Measurements from ENCODE around the gene GABPB1. TPM values are rescaled to one million over a fixed set of nuclear protein-coding genes. Genes with fewer than 3 reads are reported as not detected.

Gene GABPB1
- total RNA-seq, 2 donors from 2014 or later = 13.6 to 15.7 TPM

GRCh38 chr15:50307799-50308198 lies 47.2 kb downstream of the GABPB1 start:
- Histone ChIP-seq H3K9me3 (no peaks in the 10 kb centered on the region), H3K27ac (no peak overlapping the region), H3K27me3 (no peaks in the 10 kb centered on the region), H3K9ac (ENCODE audit: low read depth in 2 of 2, low read length in 2 of 2) (no peak overlapping the region), H3K4me1 (no peaks in the 10 kb centered on the region), H3K36me3 (no peaks in the 10 kb centered on the region), H3K4me3 (no peak overlapping the region)
- intact Hi-C loops (cut with DNase I) = no loop called here
- no peak for DNase-seq
- TF ChIP-seq CTCF (IDR thresholded peaks at IDR 0.05) = no peak

- Histone ChIP-seq H3K9ac (ENCODE audit: low read depth in 2 of 2, low read length in 2 of 2) (no peak overlapping the region), H3K4me1 (no peaks in the 10 kb centered on the region), H3K36me3 (no peaks in the 10 kb centered on the region), H3K9me3 (no peaks in the 10 kb centered on the region), H3K4me3 (no peak overlapping the region), H3K27me3 (no peaks in the 10 kb centered on the region), H3K27ac (no peak overlapping the region)
- no peak for DNase-seq
- intact Hi-C loops (cut with DNase I) = no loop called here
- TF ChIP-seq CTCF (IDR thresholded peaks at IDR 0.05) = no peak
Observed at GRCh38 chr15:50304836-50305235, 50.2 kb downstream of the GABPB1 start.

- Histone ChIP-seq H3K4me3 (no peak overlapping the region), H3K36me3 (no peaks in the 10 kb centered on the region), H3K4me1 (no peaks in the 10 kb centered on the region), H3K9ac (ENCODE audit: low read depth in 2 of 2, low read length in 2 of 2) (no peak overlapping the region), H3K9me3 (no peaks in the 10 kb centered on the region), H3K27ac (no peak overlapping the region), H3K27me3 (no peaks in the 10 kb centered on the region)
- intact Hi-C loops (cut with DNase I) = no loop called here
- no peak for DNase-seq
- TF ChIP-seq CTCF (IDR thresholded peaks at IDR 0.05) = no peak
Observed at GRCh38 chr15:50302581-50302980, 52.4 kb downstream of the GABPB1 start.

- Histone ChIP-seq H3K36me3 (no peaks in the 10 kb centered on the region), H3K9me3 (no peaks in the 10 kb centered on the region), H3K27me3 (no peaks in the 10 kb centered on the region), H3K4me3 (no peak overlapping the region), H3K4me1 (no peaks in the 10 kb centered on the region), H3K27ac (no peak overlapping the region), H3K9ac (ENCODE audit: low read depth in 2 of 2, low read length in 2 of 2) (no peak overlapping the region)
- DNase-seq = no peak
- TF ChIP-seq CTCF (IDR thresholded peaks at IDR 0.05) = no peak
- intact Hi-C loops (cut with DNase I) = no loop called here
Observed at GRCh38 chr15:50298340-50298739, 56.7 kb downstream of the GABPB1 start.

GRCh38 chr15:50295966-50296365 lies 59.0 kb downstream of the GABPB1 start:
- no peaks in the 10 kb centered on the region for H3K4me1 ChIP-seq
- H3K9me3 ChIP-seq = no peaks in the 10 kb centered on the region
- H3K36me3 ChIP-seq = no peaks in the 10 kb centered on the region
- no peak overlapping the region for H3K27ac ChIP-seq
- intact Hi-C loops (cut with DNase I) = no loop called here
- H3K4me3 ChIP-seq = no peak overlapping the region
- H3K27me3 ChIP-seq = no peaks in the 10 kb centered on the region
- H3K9ac ChIP-seq (ENCODE audit: low read depth in 2 of 2, low read length in 2 of 2) = no peak overlapping the region
- no peak for DNase-seq
- TF ChIP-seq CTCF (IDR thresholded peaks at IDR 0.05) = no peak

- Histone ChIP-seq H3K4me1 (no peaks in the 10 kb centered on the region), H3K4me3 (no peak overlapping the region), H3K9me3 (no peaks in the 10 kb centered on the region), H3K36me3 (no peaks in the 10 kb centered on the region), H3K27me3 (no peaks in the 10 kb centered on the region), H3K9ac (ENCODE audit: low read depth in 2 of 2, low read length in 2 of 2) (no peak overlapping the region), H3K27ac (no peak overlapping the region)
- intact Hi-C loops (cut with DNase I) = no loop called here
- TF ChIP-seq CTCF (IDR thresholded peaks at IDR 0.05) = no peak
- DNase-seq = no peak
Observed at GRCh38 chr15:50289749-50290148, 65.2 kb downstream of the GABPB1 start.

All from colonic mucosa (tissue), 4 donors.